ENCODE data around the gene POLE3.

The POLE3 gene

DNA sequence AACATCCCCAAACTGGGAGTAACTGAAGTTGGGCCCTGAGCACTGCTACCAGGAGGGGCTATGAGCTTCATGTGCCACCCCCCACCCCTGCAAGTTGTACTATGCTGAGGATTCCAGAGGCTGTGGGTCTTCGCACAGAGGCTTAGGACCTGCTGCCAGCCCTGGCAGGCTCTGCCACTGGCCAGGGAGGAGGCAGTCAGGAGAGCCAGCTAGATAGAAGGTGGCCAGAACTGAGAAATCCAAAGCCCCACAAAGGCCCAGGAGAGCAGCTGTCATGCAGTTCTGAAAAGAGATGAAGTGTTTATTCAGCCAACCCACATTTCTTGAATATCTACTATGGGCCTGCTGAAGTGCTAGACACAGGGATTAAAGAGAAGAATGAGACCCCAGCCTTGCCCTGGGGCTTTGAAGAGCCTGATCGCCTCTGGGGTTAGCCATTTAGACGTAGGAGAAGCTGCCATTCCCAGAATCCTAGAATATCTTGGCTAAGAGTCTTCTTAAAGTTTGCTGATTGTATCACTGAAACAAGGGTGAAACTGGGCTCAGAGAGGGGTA, 10.8 kb downstream of the POLE3 start:
- Histone ChIP-seq H3K27ac (no peak overlapping the region), H3K9me3 (ENCODE audit: severe bottlenecking) (no peaks in the 10 kb centered on the region), H3K4me3 (ENCODE audit: low read depth, low read length) (no peak overlapping the region), H3K36me3 (peaks cover 12% of the 10 kb centered on the region), H3K27me3 (ENCODE audit: insufficient read depth, low read depth, severe bottlenecking) (no peaks in the 10 kb centered on the region)
- TF ChIP-seq, protein P1, sequence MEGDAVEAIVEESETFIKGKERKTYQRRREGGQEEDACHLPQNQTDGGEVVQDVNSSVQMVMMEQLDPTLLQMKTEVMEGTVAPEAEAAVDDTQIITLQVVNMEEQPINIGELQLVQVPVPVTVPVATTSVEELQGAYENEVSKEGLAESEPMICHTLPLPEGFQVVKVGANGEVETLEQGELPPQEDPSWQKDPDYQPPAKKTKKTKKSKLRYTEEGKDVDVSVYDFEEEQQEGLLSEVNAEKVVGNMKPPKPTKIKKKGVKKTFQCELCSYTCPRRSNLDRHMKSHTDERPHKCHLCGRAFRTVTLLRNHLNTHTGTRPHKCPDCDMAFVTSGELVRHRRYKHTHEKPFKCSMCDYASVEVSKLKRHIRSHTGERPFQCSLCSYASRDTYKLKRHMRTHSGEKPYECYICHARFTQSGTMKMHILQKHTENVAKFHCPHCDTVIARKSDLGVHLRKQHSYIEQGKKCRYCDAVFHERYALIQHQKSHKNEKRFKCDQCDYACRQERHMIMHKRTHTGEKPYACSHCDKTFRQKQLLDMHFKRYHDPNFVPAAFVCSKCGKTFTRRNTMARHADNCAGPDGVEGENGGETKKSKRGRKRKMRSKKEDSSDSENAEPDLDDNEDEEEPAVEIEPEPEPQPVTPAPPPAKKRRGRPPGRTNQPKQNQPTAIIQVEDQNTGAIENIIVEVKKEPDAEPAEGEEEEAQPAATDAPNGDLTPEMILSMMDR (IDR thresholded peaks at IDR 0.05; ENCODE audit: low read depth, low read length): no peak
- DNase-seq: no peak

DNA sequence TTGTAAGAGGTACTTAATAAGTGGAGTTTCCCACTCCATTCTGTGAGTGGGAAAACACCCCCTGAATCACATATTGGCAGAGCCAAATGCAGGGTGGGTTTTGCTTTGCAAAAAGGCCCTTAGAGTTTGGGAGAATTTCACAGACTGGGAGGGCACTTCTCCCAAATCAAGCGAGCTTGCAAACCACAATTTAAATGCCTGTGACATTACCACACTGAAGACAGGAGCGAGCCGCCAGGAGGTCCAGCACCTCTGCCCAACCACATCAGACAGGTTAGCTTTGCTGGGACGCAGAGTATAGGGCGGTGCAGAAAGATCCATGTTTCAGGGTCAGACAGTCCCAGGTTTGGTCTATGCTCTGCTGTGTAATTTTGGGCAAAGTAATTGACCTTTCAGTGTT, 11.7 kb downstream of the POLE3 start:
- Histone ChIP-seq H3K9me3 (ENCODE audit: severe bottlenecking) (no peaks in the 10 kb centered on the region), H3K36me3 (peaks cover 12% of the 10 kb centered on the region), H3K4me3 (ENCODE audit: low read depth, low read length) (no peak overlapping the region), H3K27me3 (ENCODE audit: insufficient read depth, low read depth, severe bottlenecking) (no peaks in the 10 kb centered on the region), H3K27ac (no peak overlapping the region)
- TF ChIP-seq, protein P1 (IDR thresholded peaks at IDR 0.05; ENCODE audit: low read depth, low read length): no peak
- no peak for DNase-seq

DNA sequence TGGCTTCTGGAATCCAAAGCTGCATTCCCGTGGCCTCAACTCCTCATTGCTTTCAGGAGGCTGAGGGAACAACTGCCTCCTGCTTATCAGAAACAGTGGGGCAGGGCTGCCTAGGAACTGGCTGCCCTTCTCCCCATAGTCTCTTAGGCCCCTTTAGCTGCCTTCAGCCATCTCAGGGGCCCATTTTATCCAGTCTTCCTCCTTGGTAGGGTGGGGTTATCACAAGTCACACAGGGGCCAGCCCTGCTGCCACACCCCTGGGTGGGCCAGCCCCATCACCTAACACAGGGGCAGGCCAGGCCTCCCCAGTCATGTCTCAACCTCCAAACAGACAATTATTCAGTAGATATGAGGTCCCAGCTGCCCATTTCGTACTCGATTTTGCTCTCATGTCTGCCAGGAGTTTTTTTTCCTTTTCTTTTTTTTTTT, 13.3 kb downstream of the POLE3 start:
- H3K9me3 ChIP-seq (ENCODE audit: severe bottlenecking): no peaks in the 10 kb centered on the region
- H3K36me3 ChIP-seq: peaks cover 23% of the 10 kb centered on the region
- TF ChIP-seq, protein P1 (IDR thresholded peaks at IDR 0.05; ENCODE audit: low read depth, low read length): no peak
- H3K27ac ChIP-seq: no peak overlapping the region
- DNase-seq: no peak
- H3K27me3 ChIP-seq (ENCODE audit: insufficient read depth, low read depth, severe bottlenecking): no peaks in the 10 kb centered on the region
- no peak overlapping the region for H3K4me3 ChIP-seq (ENCODE audit: low read depth, low read length)

DNA sequence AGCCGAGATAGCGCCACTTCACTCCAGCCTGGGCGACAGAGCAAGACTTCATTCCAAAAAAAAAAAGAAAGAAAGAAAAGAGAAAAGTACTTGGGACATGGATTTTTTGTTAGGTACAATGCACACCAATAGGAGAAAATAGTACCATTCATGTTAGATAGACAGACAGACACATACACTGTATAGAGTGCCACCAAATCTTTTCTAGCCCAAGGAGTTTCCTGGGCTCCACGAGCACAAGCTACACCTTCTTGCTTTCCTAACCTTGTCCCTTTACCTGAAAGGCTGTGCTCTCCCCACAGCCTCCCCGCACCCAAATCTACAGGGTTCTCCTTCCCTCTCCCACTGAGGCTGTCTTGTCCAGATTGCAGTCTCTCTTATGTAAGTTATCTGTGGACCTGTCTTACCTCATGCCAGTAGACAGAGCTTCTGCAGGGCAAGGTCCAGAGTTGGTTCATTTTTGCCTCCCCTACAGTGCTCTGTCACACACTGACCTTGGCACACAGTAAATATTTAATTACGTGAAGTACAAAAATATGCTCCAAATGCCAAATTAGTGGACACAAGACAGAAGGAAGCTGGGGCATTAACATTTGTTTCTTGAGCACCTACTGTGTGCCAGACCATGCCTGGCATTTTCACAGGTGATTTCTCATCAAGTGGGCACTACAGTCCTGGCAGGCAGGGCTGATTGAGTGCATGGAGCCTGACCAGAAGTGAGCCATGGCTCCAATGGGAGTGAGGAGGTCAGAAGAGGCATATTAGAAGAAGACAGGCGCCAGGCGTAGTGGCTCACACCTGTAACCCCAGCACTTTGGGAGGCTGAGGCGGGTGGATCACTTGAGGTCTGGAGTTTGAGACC, 15.2 kb downstream of the POLE3 start:
- no peak for DNase-seq
- Histone ChIP-seq H3K4me3 (ENCODE audit: low read depth, low read length) (no peak overlapping the region), H3K27me3 (ENCODE audit: insufficient read depth, low read depth, severe bottlenecking) (no peaks in the 10 kb centered on the region), H3K27ac (no peak overlapping the region), H3K9me3 (ENCODE audit: severe bottlenecking) (no peaks in the 10 kb centered on the region), H3K36me3 (peaks cover 41% of the 10 kb centered on the region)
- TF ChIP-seq, protein P1 (IDR thresholded peaks at IDR 0.05; ENCODE audit: low read depth, low read length): no peak

DNA sequence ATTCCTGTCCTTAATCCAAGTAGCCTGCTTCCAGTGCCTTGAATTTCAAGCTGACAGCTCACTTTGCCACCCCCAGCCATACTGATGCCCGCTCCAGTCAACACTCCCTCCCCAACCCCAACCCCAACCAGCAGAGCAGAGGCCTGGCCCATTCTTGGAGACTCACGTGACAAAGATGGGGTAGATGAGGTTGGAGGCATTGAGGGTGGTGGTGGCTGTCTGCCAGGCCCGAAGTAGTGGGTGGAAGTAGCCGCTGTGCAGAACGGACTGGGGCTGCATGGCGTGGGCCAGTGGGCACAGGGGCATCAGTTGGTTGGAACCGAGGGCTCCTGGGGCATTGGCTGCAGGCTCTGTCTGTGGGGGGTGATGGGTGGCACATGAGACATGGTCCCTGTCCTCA, 17.2 kb downstream of the POLE3 start:
- H3K9me3 ChIP-seq (ENCODE audit: severe bottlenecking): no peaks in the 10 kb centered on the region
- H3K4me3 ChIP-seq (ENCODE audit: low read depth, low read length): no peak overlapping the region
- no peaks in the 10 kb centered on the region for H3K27me3 ChIP-seq (ENCODE audit: insufficient read depth, low read depth, severe bottlenecking)
- H3K27ac ChIP-seq: no peak overlapping the region
- no peak for DNase-seq
- H3K36me3 ChIP-seq: peaks cover 60% of the 10 kb centered on the region
- TF ChIP-seq, protein P1 (IDR thresholded peaks at IDR 0.05; ENCODE audit: low read depth, low read length): no peak
